GM18868 (cell line): ENCODE results near the gene DENND1A.
"Not testable (repeated sequence)": the region's sequence is repeated elsewhere in the genome, so short reads cannot be mapped to it uniquely, and the experiment has no call there.

Experiments used
- ATAC-seq: cut with Tn5 transposase; IDR thresholded peaks from one replicate; pipeline ENCODE4 v1.9.1; 2021; ENCODE audit warnings: mild to moderate bottlenecking, moderate library complexity; ENCODE audit not compliant: unreplicated experiment

Gene DENND1A

DNA sequence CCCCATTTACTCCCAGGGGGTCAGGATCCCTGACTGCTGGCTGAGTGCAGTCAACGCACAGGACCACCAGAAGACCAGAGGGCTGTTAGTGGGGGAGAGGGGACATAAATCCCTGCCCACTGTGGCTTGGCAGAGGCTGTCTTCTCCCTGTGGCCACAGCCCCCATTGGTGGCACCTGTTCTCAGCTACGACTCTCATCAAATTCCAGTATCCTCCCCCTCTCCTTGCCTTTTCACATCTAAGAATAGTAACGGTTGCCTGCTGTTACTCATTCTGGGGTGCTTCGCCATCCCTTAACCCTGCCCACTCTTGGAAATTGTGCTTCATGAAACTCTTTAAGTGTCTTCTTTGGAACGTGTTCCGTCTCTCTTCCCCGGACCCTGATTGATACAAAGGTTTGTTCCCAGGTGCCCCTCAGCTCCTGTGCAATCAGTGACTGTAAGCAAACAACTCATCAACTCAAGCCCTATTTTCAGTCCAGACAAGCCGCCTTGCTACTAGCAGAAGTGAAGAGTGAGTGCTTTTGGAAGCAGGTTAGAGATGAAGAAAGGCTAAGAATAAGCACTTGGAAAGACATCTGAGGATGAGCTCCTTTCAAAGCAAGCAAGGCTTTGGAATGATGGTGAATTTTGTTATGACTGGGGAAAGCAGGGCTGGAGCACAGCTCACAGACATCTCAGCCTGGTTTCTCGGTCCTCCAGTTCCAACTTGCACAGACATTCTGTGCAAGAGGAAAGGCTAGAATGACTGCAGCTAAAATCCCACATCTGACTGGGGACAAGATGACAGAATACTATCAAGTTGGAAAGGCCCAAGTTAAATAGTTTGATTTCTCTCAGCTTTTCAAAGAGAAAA is 22.9 kb upstream of the DENND1A start:
- no peak for ATAC-seq

DNA sequence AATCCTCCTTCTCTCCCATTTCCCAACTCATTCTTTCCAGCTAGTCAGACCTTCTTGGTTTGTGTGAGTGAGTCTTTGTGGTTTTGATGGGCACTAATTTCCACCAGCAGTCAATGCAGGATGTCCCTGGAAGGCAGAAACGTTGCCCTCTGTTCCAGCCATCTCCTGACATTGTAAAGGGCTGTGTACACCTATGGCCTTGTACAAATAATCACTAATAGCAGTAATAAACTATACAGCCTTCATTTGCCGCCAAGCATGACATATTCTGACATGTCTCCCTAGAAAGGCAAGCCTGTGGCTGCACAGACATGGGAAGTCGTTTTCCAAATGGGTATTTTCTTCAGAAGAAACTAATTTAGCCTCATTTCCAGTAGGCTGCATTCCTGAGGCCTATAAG is 18.4 kb upstream of the DENND1A start:
- ATAC-seq: no peak

DNA sequence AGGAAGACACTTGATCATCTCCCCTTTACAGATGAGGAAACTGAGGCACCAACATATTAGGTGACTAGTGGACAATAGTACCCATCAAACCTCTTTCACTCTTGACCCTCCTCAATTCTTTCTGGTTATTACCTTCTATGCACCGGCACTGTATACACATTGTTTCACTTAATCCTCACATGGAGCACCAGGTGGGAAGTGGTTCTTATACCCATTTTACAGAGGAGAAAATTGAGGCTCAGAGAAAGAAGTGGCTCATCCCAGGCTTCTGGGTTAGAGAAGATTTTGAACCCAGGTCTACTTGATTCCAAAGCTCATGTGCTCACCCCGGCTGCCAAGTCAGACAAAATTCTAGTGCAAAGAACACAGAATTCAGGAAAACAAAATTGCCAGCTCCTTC is 17.4 kb upstream of the DENND1A start:
- ATAC-seq: no peak

DNA sequence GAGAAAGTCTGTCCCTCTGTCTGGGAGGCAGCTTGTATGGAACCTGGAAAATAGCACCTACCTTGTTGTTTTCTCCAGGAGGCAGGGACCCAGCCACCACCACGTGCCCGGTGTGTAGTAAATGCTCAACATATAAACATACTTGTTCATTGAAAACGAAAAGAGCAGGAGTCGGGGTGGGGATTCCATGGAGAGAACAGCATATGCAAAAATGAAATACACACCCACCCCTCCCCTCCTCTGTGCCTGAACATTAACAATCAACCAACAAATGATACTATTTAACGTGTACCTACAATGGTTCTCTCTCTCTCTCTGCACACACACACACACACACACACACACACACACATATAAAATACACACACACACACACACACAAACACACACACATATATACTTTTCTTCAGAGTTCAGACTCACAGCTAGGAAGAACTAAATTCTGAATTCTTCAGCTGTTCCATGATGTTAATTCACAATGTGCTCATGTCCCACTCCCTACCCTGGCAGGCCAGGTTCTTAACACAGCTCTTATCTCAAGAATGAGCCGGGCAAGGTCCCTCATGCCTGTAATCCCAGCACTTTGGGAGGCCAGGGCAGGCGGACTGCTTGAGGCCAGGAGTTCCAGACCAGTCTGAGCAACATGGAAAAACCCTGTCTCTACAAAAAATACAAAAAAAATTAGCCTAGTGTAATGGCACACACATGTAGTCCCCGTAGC is 16.3 kb upstream of the DENND1A start:
- no peak for ATAC-seq

DNA sequence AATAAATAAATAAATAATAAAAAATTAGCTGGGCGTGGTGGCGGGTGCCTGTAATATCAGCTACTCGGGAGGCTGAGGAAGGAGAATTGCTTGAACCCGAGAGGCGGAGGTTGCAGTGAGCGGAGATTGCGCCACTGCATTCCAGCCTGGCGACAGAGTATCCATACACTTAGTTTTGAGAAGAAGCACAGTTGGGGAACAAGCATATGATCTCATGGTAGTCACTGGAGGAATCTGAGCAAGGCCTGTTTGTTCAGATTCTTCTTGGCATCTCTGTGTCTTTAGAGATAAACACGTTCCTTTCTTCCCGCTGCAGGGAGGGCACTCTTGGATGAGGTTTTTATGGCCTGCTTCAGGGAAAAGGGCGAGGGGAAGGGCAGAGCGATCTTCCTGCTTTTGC is 15.6 kb upstream of the DENND1A start:
- no peak for ATAC-seq

DNA sequence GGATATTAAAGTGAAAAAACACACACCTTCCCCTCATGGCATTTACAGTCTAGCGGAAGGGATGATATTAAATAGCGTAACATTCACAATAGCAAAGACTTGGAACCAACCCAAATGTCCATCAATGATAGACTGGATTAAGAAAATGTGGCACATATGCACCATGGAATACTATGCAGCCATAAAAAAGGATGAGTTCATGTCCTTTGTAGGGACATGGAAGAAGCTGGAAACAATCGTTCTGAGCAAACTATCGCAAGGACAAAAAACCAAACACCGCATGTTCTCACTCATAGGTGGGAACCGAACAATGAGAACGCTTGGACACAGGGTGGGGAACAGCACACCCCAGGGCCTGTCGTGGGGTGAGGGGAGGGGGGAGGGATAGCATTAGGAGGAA is 14.5 kb upstream of the DENND1A start:
- not testable (repeated sequence) for ATAC-seq

DNA sequence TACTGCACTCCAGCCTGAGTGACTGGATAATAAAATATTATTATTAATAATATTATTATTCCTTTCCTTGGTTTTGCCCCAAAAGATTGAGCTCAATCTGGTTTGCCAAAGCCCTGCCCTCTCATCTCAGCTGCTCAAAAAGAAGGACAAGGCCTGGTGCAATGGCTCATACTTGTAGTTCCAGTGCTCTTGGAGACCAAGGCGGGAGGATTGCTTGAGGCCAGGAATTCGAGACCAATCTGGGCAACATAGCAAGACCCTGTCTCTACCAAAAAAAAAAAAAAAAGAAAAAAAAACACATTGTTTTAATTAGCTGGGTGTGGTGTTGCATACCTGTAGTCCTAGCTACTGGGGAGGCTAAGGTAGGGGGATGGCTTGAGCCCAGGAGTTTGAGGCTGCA is 13.7 kb upstream of the DENND1A start:
- ATAC-seq: no peak

DNA sequence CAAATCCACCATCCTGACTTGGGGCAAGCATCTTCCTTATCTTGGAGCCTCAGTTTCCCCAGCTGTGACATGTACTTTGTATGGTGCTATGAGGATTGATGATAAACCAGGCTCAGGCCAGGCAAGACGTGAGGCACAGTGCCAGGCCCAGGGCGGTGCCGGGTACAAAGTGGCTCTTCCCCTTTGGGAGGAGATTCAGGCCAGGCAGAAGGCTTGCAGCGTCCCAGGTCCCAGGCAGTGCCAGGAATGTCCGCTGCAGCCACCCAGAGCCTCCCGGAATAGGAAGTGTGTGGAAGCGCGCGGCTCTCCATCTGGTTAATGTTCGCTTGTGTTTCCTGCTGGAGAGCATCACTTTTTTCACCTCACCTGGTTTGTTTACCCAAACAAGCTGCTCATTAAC is 12.6 kb upstream of the DENND1A start:
- ATAC-seq: no peak

DNA sequence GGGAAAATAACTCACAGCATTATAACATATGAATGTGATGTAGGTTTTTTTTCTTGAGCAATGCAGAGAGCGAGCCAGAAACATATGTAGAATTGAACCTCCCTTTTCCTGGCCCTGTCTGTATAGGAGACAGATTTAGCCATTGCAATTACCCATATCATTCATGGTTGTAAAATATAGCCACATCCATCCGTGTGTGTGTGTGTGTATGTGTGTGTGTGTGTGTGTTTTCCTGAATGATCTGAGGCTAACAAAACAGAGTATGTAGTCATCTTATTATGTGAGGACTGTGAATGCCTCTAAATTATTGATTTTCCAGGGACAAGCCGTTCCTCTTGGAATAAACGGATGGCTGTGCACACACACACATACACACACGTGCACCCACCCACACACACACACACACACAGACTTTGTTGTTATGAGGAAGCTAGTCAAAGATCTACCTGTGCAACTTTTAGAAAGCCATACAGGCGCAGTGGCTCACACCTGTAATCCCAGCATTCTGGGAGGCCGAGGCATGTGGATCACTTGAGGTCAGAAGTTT is 11.7 kb upstream of the DENND1A start:
- no peak for ATAC-seq

DNA sequence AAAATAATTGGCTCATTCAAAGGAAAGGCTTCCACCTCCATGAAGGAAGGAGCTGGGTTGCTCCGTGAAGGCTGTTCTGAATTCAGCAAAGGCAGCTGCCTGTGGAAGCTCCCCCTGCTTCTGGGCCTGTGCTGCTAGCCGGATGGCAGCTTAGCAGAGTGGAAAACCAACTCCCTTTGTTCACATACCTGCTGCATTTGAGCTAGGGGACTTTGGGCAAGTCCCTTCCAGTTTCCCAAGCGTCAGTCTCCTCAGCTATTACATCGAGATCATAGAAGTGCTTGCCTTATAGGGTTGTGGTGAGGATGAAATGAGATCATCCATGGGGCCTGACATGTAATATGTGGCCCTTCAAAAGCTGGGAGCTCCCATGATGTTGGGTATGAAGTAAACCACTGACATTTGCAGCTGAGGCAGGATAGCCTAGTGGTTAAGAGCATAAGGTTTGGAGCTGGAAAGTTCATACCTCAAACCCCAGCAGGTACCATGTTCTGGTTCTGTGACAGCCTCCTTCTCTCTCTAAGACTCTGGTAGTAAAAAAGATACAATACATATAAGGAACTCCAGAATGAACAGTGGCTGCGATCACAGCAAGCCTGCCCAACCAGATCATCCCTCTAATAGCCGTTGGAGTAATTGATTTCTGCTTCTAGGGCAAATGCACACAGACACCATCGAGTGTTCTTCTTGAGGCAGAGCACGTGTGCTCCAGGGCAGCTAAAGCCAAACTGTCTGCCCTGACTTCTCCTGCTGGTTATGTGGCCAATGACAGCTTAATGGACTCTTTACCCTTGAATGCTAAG is 11.0 kb upstream of the DENND1A start:
- peak; percentile 89 for ATAC-seq

DNA sequence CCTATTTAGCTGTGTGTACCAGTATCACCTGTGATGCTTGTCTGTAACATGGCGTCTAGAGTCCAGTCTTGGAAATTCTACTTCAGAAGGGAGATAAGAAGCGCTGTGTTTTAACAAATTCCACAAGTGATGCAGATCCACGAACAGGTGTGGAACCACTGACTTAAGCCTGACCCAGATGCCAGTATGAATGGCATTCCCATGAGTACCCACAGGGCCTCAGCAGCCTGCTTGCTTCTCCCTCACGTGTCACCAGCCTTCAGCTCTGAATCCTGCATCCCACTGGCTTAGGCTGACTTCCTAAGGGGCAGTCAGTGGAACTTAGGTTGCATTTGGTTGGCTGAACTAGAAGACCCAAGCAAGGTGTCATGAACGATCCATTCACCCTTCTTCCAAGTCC is 8.5 kb upstream of the DENND1A start:
- no peak for ATAC-seq

DNA sequence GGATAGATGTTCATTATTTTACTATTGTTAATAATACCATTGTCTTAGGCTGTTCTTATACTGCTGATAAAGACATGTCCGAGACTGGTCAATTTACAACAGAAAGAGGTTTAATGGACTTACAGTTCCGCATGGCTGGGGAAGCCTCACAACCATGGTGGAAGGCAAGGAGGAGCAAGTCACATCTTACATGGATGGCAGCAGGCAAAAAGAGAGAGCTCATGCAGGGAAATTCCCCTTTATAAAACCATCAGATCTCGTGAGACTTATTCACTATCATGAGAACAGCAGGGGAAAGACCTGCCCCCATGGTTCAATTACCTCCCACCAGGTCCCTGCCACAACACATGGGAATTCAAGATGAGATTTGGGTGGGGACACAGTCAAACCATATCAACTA is 6.6 kb upstream of the DENND1A start:
- not testable (repeated sequence) for ATAC-seq

DNA sequence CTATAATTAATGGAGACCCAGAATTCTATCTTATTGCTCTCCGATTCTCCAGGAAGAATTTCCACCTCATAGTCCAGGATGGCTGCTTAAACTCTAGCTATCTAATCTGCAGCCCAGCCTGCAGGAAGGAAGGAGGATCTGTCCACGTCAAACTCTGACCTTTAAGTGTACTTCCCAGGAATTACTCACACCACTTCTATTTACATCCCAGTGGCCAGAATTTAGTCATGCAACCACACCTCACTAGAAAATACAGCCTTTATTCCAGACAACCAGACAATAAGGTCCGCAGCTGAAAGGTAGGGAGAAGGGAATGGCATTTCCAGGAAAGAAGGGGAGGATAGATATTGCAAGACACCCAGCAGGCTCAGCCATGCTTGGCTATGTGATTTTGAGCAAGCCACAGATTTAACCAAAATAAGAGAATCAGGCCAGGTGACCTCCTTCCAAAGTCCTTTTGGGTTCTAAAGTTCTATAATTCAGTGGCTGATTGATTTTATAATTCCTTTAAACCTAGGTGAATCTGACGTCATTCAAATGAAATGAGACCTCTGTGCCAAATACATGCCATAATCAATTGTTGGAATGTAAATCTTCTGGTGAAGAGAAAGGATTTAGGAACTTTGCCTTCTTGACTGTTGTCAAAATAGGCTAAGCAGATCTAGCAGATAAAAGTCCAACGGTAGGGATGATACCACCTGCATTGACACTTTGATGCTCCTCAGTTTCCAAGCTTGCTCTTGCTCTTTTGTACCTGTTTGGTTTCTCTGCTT is 3.7 kb upstream of the DENND1A start:
- no peak for ATAC-seq

DNA sequence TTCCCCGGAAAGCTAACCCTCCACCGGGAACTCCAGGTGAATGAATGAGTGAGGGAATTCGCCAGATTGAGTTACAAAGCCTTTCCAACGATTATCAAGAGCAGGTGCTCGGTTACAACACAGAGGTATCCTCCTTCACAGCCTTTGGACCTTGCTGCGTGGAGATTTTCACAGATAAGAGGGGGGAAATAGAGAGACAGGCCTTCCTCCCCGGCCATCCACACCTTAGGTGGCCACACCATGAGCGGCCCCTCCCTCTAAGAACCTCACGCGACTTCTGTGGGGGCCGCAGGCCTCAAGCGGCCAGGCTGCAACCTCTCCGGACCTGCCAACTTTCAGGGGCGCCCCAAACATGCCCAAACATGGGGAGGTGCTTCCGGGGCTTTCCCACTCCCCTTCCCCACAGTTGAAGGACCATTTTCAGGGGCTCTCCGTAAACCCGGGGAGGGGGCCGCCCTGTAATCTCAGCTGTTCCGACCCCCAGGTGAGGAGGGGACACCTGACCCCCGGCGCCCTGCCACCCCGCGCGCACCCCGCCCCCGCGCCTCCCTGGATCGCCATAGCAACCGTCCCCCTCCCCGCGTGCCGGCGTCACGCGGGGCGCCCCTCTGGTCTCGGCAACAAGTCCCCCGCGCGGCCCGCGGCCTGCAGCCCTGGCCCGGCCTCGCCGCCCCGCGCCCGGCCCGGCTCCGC is 603 bp downstream of the DENND1A start:
- ATAC-seq: peak; percentile 1

DNA sequence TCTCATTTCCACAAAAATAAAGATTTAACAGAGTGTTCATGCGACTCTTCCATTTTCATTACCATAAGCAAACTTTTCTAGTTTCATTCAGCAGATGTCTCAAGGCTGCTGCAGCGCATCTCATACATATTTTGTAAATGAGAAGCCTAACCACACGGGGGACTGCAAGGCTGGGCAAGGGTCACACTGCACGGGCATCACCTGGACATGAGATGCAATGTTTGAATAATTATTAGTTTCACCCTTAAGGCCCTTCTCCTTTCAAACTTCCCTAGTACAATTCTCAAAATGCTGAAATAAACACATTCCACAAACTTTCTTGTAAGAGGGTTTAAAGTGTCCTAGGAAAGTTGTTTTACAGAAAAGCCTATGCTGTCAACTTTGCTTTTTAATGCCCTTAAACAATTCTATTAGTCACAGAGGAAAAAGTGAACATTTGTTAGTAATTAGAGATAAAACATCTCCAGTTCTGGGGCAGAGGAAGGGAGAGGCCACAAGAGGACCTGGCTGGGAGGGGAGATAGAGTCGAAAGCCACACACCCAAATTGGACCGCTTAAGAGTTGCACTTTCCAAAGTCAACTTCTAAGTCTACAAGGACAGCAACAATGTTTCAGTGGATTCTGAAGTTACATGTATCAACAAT is 1.3 kb downstream of the DENND1A start:
- no peak for ATAC-seq

DNA sequence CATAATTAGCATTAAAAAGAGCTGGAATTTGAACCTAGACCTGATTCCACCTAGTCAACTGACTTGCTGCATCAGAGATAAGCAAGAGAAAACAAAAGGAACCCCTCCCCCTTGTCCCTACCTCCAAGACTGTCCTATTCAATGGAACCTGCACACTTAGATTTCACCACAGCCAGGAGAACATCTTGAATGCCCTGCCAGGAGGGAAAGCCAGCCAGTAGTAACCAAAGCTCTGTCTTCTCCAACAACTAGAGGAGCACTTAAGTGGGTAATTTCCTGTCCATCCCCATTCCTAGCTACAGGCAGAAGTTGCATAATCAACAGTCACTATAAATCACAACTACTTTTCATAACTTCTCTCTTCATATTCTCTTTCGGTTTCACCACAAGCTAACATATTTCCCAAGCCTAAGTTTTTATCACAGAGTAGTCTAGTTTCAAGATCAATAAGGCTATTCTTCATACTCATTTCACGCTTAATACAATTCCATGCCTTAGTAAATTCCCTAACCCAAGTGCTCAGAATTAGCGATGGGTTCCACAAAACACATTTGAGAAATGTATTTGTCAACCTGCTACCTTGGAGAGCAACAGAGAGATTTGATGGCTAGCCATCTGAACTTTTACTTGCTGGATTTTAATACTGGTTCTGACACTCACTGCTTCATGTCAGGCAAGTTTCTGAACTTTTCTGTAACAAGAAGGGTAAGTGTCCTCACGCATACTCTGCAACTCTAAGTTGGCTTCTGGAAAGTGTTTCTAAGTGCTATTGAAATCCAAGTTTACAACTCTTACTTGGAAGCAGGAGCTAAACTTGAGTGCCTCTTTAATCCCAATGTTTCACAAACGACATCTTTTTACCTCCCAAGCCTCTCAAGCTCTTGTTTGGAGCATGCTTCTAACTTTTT is 2.0 kb downstream of the DENND1A start:
- no peak for ATAC-seq

DNA sequence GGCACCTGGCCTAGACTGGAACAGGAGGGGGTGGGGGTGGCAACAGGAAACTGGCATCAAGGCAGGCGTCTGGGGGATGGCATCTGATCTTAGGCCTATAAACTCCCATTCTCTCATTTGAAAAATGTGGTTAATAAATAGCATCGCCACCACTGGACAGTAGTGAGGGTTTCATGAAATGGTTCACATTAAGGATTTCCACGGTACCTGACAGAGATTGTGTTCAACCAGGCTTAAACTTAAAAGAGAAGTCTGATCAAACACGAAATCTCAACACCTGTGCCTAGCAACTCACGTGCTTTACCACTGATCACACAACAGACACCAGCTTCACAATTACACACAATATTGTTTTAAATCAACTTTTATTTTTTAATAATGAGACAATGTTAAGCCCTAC is 3.0 kb downstream of the DENND1A start:
- no peak for ATAC-seq

DNA sequence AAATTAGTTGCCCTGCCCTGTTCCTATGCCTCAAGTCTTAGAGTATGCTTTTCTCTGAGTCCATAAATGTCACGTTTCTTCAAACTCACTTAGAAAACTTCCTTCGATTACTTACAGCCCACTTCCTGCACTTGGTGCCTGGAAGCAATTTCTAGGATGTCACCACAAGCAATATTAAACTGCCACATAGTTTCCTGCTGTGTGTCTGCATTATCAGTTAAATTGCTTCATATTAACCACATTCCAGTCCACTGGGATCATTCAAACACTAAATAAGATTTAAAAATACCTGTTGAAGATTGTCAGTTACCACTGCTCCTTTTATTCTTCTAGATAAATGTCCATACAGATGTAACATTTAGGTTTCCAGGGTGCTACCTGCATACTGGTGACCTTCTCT is 4.1 kb downstream of the DENND1A start:
- no peak for ATAC-seq
